ENCODE measurements around the gene CUL1. TPM values are rescaled to one million over a fixed set of nuclear protein-coding genes. Genes with fewer than 3 reads are reported as not detected.

The CUL1 gene
- total and polyA plus RNA-seq, 11 donors: 17.5 to 58.3 (median 43.6) TPM

DNA sequence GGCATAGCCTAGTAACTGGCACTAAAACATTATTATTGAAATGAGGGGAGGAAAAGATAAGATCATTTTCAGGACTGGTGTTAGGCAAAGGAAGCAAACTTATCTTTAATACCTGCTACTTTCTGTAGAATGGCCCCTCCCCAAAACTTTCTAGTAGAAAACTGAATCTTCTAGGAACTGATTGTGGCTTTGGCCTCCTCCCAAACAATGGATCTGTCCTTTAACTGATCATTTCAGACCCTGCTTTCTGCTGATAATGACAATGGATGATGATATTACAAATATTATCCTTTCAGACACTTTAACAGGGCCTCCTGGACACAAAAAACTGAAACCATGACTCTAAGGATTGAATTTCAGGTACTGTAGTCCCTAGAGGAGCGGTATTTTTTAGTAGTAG, 130.3 kb downstream of the CUL1 start:
- no peak overlapping the region for H3K27ac ChIP-seq
- DNase-seq (no peak), ATAC-seq (no peak)
- H3K4me3 ChIP-seq: no peak overlapping the region
- no peaks in the 10 kb centered on the region for H3K9me3 ChIP-seq
- intact Hi-C loops (cut with DNase I): no loop called here
- TF ChIP-seq CTCF (IDR thresholded peaks at IDR 0.05): no peak
- H3K36me3 ChIP-seq: peaks cover 0 to 59% (median 2%) of the 10 kb centered on the region in 9 donors
- H3K4me1 ChIP-seq: no peaks in the 10 kb centered on the region
- WGBS, 4 donors: 40 to 100% (median 96%) methylated on average over 1 of the region's 1 CpG
- H3K27me3 ChIP-seq: no peaks in the 10 kb centered on the region

DNA sequence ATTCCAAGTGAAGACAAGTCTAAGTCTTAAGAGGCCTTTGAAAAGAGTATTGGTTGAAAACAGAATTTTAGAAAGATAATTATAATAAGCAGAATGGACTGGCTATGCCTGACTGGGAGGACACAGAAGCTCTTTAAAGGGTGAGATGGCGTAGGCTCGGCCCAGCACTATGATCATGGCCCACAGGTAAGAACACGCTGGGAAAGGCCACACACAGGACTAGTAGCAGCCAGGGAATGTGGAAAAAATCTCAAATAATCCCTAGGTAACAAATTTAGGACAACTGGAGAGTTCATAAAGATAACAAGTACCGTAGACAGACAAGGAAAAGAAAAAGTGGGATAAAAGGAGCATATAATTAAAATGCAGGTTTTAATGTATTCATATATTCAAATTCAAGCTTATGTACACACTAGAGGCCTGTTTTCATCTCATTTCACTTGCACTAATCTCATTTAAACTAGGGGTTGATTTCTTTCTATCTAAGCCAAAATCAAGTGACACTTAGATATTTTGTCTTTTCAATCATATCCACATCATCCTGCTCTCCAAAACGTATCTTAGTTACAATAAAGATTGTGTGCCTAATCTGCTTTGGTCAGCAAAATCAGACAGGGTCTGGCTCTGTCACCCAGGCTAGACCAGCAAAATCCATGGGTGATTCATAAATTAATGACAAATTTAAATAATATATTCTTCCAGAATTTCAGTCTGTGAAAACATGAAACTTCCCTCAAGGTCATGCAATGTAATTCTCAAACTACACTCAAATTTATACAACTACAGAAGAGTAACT, 132.4 kb downstream of the CUL1 start:
- DNase-seq (no peak), ATAC-seq (no peak)
- Histone ChIP-seq H3K4me3 (no peak overlapping the region), H3K36me3 (peaks cover 0 to 41% (median 2%) of the 10 kb centered on the region in 9 donors), H3K27me3 (no peaks in the 10 kb centered on the region), H3K4me1 (no peaks in the 10 kb centered on the region), H3K9me3 (no peaks in the 10 kb centered on the region), H3K27ac (no peak overlapping the region)
- no peak for TF ChIP-seq POLR2A (IDR thresholded peaks at IDR 0.05)
- TF ChIP-seq CTCF (IDR thresholded peaks at IDR 0.05): no peak
- WGBS, 4 donors: 93 to 98% (median 97%) methylated on average over 5 of the region's 5 CpGs
- intact Hi-C loops (cut with DNase I): no loop called here

DNA sequence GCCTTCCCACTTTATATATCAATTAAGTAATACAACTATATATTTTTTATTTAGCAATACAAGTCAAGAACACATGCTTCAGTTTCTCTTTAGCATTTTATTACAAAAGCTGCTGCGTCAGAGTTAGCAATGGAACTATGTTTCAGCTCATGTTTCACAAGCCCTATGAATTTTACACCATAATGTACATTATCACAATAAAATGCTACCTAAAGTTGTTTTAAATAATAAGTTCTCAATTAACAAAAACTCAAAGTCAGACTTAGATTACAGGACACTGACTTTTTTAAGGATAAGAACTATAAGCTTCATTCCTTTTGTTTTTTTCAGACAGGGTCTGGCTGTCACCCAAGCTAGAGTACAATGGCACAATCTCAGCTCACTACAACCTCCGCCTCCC, 133.1 kb downstream of the CUL1 start:
- Histone ChIP-seq H3K27ac (no peak overlapping the region), H3K36me3 (peaks cover 0 to 34% (median 0%) of the 10 kb centered on the region in 9 donors), H3K9me3 (no peaks in the 10 kb centered on the region), H3K4me3 (no peak overlapping the region), H3K4me1 (no peaks in the 10 kb centered on the region), H3K27me3 (no peaks in the 10 kb centered on the region)
- no peak for ATAC-seq
- intact Hi-C loops (cut with DNase I): no loop called here
- 89 to 90% (median 89%) methylated on average over 2 of the region's 2 CpGs for WGBS, 4 donors
- TF ChIP-seq CTCF (IDR thresholded peaks at IDR 0.05) (no peak), POLR2A (IDR thresholded peaks at IDR 0.05) (no peak)
- no peak for DNase-seq

- no peak for TF ChIP-seq CTCF (IDR thresholded peaks at IDR 0.05)
- TF ChIP-seq POLR2A (IDR thresholded peaks at IDR 0.05): no peak
- Histone ChIP-seq H3K4me3 (no peak overlapping the region), H3K9me3 (no peaks in the 10 kb centered on the region), H3K4me1 (no peaks in the 10 kb centered on the region), H3K36me3 (peaks cover 0 to 8% (median 0%) of the 10 kb centered on the region in 9 donors), H3K27me3 (no peaks in the 10 kb centered on the region), H3K27ac (no peak overlapping the region)
- ATAC-seq (no peak), DNase-seq (no peak)
- intact Hi-C loops (cut with DNase I): no loop called here
- 96 to 98% (median 97%) methylated on average over 2 of the region's 2 CpGs for WGBS, 4 donors
Measured at GRCh38 chr7:148834605-148835004, 135.9 kb downstream of the CUL1 start.
